H7 (cell line): ENCODE results near the gene TENM3. TPM values are rescaled to one million over a fixed set of nuclear protein-coding genes. Genes with fewer than 3 reads are reported as not detected.

Source experiments
- DNase-seq: peaks from one replicate; pipeline ENCODE4 v3.0.0; 2012
- H3K27me3 ChIP-seq: 2 replicates; pipeline ENCODE4 v1.6.0; 2011; ENCODE audit warnings: mild to moderate bottlenecking, low read length; ENCODE audit not compliant: control insufficient read depth, insufficient read depth
- H3K36me3 ChIP-seq: replicated peaks from 2 replicates; pipeline ENCODE4 v1.5.1; 2011; ENCODE audit warnings: low read length; ENCODE audit not compliant: control insufficient read depth, insufficient read depth
- H3K4me3 ChIP-seq: 2 replicates; pipeline ENCODE4 v1.5.1; 2011; ENCODE audit warnings: low read depth, mild to moderate bottlenecking, control low read depth, low read length, moderate library complexity; ENCODE audit not compliant: insufficient read depth
- total RNA-seq: library from RNA; depleted of rRNA; stranded (reverse); fragments of >200 nt; shearing (Covaris generic); gene quantifications from 2 replicates; pipeline ENCODE4 v1.2.3, GENCODE V29; 2014

The TENM3 gene
- total RNA-seq, 1 experiment from 2014 or later = 67.1 TPM

- H3K36me3 ChIP-seq = no peaks in the 10 kb centered on the region
- no peak for DNase-seq
- no peaks in the 10 kb centered on the region for H3K27me3 ChIP-seq
- no peak overlapping the region for H3K4me3 ChIP-seq
These were observed 356.9 kb downstream of the TENM3 start for GRCh38 chr4:182600093-182600492.

- no peaks in the 10 kb centered on the region for H3K36me3 ChIP-seq
- no peaks in the 10 kb centered on the region for H3K27me3 ChIP-seq
- no peak overlapping the region for H3K4me3 ChIP-seq
- no peak for DNase-seq
These were observed 357.7 kb downstream of the TENM3 start for GRCh38 chr4:182600856-182601255.

DNA sequence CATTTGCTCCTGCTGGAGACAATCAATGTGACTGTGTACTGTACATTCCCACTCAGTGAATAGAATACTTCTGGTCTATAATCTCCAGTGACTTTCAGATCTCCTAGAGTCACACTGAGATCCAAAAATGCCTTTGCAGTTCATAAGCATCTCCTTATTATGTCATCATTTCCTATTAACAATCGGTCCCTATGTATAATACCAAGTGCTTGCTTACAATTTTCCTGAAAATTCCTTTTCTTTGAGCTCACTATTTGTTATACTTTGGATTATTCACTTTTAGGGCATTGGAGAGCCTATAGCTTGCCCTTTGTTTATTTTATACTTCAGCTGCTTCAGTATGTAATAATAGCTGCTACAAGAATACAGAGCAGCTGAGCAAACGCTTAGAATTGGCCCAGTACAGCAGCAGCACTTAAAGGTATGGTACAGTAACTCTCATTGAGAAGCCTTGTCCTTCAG lies 361.0 kb downstream of the TENM3 start:
- H3K27me3 ChIP-seq = no peaks in the 10 kb centered on the region
- no peaks in the 10 kb centered on the region for H3K36me3 ChIP-seq
- H3K4me3 ChIP-seq = no peak overlapping the region
- no peak for DNase-seq

- Histone ChIP-seq H3K4me3 (no peak overlapping the region), H3K36me3 (no peaks in the 10 kb centered on the region), H3K27me3 (no peaks in the 10 kb centered on the region)
- no peak for DNase-seq
These were observed 361.8 kb downstream of the TENM3 start for GRCh38 chr4:182604953-182605352.

GRCh38 chr4:182608525-182608924 lies 365.3 kb downstream of the TENM3 start:
- no peak for DNase-seq
- Histone ChIP-seq H3K4me3 (no peak overlapping the region), H3K27me3 (no peaks in the 10 kb centered on the region), H3K36me3 (no peaks in the 10 kb centered on the region)

DNA sequence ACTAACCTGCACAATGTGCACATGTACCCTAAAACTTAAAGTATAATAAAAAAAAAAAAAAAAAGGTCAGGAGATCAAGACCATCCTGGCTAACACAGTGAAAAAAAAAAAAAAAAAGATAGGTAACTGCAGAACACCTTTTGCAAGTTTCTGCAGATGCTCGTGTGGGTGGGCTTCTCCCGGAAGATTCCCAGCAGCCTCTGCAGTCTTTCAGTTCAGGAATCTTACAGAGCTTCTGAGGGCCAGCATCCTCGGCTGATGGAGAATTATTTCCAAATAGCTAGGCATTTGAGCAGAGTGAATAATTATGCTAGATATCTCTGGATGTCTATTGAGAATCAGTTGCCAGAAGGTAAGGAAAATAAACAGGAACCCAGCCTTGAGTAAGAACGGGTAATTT lies 373.3 kb downstream of the TENM3 start:
- no peaks in the 10 kb centered on the region for H3K27me3 ChIP-seq
- H3K36me3 ChIP-seq = no peaks in the 10 kb centered on the region
- DNase-seq = no peak
- no peak overlapping the region for H3K4me3 ChIP-seq

DNA sequence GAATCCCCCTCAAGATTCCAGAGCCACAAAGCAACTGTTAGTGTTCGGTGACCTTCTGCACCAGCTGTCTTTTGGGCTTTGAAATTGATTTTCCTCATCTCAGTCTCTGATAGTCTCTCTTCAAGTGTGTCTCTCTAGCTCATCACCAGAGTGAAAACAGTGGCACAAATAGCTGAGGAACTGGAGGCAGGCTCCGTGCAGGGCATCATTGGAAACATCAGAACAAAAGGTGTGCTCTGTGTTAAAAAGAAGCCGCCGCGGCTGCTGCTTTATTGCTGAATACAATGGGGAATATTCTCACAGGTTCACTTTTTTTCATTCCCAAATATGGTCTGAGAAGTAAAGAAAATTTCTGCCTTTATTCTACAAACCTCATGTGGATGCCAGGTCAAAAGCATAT lies 376.5 kb downstream of the TENM3 start:
- H3K27me3 ChIP-seq = no peaks in the 10 kb centered on the region
- no peaks in the 10 kb centered on the region for H3K36me3 ChIP-seq
- no peak for DNase-seq
- H3K4me3 ChIP-seq = no peak overlapping the region

GRCh38 chr4:182620111-182620980 lies 377.1 kb downstream of the TENM3 start:
- Histone ChIP-seq H3K36me3 (no peaks in the 10 kb centered on the region; the same call in 1 of the 2 replicates), H3K27me3 (no peaks in the 10 kb centered on the region), H3K4me3 (no peak overlapping the region)
- DNase-seq = no peak

GRCh38 chr4:182624281-182624680 lies 381.1 kb downstream of the TENM3 start:
- Histone ChIP-seq H3K4me3 (no peak overlapping the region), H3K36me3 (no peaks in the 10 kb centered on the region; the same call in 1 of the 2 replicates), H3K27me3 (no peaks in the 10 kb centered on the region)
- no peak for DNase-seq

DNA sequence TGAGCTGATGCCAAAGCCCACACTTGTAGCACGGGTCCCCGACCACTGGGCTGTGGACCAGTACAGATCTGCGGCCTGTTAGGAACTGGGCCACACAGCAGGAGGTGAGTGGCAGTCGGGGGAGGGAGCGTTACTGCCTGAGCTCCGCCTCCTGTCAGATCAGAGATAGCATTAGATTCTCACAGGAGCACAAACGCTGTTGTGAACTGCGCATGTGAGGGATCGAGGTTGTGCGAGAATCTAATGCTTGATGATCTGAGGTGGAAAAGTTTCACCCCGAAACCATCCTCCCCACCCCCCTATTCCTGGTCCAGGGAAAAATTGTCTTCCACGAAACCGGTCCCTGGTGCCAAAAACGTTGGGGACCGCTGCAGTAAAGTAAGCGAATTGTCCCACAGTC lies 382.0 kb downstream of the TENM3 start:
- no peak overlapping the region for H3K4me3 ChIP-seq
- no peaks in the 10 kb centered on the region for H3K27me3 ChIP-seq
- no peak for DNase-seq
- H3K36me3 ChIP-seq = no peaks in the 10 kb centered on the region; the same call in 1 of the 2 replicates

GRCh38 chr4:182627996-182628395 lies 384.8 kb downstream of the TENM3 start:
- Histone ChIP-seq H3K36me3 (no peaks in the 10 kb centered on the region; the same call in 1 of the 2 replicates), H3K27me3 (no peaks in the 10 kb centered on the region), H3K4me3 (no peak overlapping the region)
- no peak for DNase-seq

DNA sequence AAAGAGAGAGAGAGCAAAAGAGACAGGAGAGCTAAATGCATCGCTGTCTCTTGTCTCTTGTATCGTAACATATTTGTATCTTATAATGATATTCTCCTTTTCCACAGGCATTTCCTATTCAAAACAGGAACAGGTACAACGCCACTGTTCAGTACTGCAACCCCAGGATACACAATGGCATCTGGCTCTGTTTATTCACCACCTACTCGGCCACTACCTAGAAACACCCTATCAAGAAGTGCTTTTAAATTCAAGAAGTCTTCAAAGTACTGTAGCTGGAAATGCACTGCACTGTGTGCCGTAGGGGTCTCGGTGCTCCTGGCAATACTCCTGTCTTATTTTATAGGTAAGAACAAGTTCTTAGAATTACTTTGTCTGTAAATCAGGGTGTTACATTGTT lies 385.3 kb downstream of the TENM3 start:
- H3K36me3 ChIP-seq = no peaks in the 10 kb centered on the region; the same call in 1 of the 2 replicates
- DNase-seq = no peak
- H3K4me3 ChIP-seq = no peak overlapping the region
- H3K27me3 ChIP-seq = no peaks in the 10 kb centered on the region

DNA sequence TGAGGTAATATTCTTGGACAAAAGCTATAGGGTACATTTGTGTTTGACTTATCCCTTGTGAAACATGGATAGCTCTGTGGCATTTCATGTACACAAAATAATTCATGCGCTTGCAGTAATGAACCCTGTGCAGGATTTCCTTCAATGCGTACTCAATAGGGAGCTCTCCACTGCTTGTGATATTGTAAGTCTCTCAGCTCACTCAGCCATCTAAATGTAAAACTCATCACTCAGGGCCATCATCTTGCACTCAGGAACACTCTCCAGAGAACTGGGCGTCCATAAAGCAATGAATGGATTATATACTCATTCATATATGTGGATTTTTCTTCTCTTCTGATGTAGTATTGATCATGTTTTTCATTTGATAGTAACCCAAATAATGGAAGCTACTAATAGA lies 385.9 kb downstream of the TENM3 start:
- no peak for DNase-seq
- Histone ChIP-seq H3K36me3 (no peaks in the 10 kb centered on the region; the same call in 1 of the 2 replicates), H3K4me3 (no peak overlapping the region), H3K27me3 (no peaks in the 10 kb centered on the region)

DNA sequence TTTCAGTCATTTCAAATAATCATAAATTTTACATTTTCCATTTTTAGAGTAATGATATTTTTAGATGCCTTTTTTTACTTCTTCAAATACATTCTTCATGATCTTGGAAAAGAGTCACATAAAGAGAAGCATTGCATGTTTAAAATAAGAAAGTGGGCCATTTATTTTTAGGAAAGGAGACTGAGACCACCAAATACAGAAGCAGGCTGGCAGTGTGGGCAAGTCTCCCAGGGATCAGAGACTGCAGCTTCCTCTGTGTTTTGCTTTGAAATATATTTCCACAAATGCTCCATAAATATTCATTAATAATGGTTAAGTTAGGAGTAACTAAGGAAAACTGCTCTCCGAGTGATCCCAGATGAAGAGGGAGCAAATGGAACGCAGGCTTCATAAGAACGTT lies 397.3 kb downstream of the TENM3 start:
- DNase-seq = no peak
- Histone ChIP-seq H3K27me3 (no peaks in the 10 kb centered on the region), H3K36me3 (no peaks in the 10 kb centered on the region), H3K4me3 (no peak overlapping the region)

DNA sequence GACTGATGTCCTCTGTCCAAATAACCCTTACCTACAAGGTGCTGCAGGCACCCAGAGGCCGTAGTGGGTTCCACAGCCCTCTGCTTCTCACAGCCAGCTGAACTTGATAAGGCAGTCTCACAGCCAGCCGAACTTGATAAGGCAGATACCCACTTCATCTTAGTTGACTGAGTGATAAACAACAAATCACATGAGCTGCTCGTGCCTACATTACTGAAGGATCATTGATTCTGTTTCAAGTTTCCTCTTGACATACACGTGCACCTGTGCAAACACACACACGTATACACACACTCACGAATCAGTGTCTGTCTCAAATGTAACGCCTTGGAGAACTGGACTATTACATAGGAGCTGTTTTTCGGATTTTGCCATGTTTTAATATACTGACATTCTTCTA lies 397.7 kb downstream of the TENM3 start:
- DNase-seq = no peak
- Histone ChIP-seq H3K4me3 (no peak overlapping the region), H3K27me3 (no peaks in the 10 kb centered on the region), H3K36me3 (no peaks in the 10 kb centered on the region)
